ENCODE measurements around the gene SUGCT. TPM values are rescaled to one million over a fixed set of nuclear protein-coding genes. Genes with fewer than 3 reads are reported as not detected.

Gene SUGCT
- total RNA-seq, 1 experiment from 2014 or later, result 17.1 TPM

- H3K4me3 ChIP-seq, result no peak overlapping the region
- H3K4me1 ChIP-seq (replicated peaks), result 0 out of 2 replicates have a peak, but pooled peaks cover 3% of the 10 kb centered on the region
- no peak for DNase-seq (ENCODE audit: low read depth in 1 of 2, low spot score in 2 of 2)
- H3K36me3 ChIP-seq, result no peaks in the 10 kb centered on the region
- H3K27me3 ChIP-seq (replicated peaks), result no peaks in the 10 kb centered on the region
- H3K27ac ChIP-seq, result no peak overlapping the region
- H3K9me3 ChIP-seq (replicated peaks), result peaks cover 5% of the 10 kb centered on the region; the same call in 1 of the 2 replicates
Observed at GRCh38 chr7:40887099-40887498, 752.3 kb downstream of the SUGCT start.

- Histone ChIP-seq H3K27ac (no peak overlapping the region), H3K4me1 (replicated peaks) (0 out of 2 replicates have a peak, but pooled peaks cover 3% of the 10 kb centered on the region), H3K4me3 (no peak overlapping the region), H3K27me3 (replicated peaks) (no peaks in the 10 kb centered on the region), H3K36me3 (no peaks in the 10 kb centered on the region), H3K9me3 (replicated peaks) (peaks cover 5% of the 10 kb centered on the region; the same call in 1 of the 2 replicates)
- no peak for DNase-seq (ENCODE audit: low read depth in 1 of 2, low spot score in 2 of 2)
Observed at GRCh38 chr7:40888499-40888898, 753.7 kb downstream of the SUGCT start.

GRCh38 chr7:40889099-40889498, 754.3 kb downstream of the SUGCT start:
- Histone ChIP-seq H3K27ac (no peak overlapping the region), H3K4me3 (no peak overlapping the region), H3K36me3 (no peaks in the 10 kb centered on the region), H3K9me3 (replicated peaks) (peaks cover 5% of the 10 kb centered on the region; the same call in 1 of the 2 replicates), H3K4me1 (replicated peaks) (0 out of 2 replicates have a peak, but pooled peaks cover 3% of the 10 kb centered on the region), H3K27me3 (replicated peaks) (no peaks in the 10 kb centered on the region)
- no peak for DNase-seq (ENCODE audit: low read depth in 1 of 2, low spot score in 2 of 2)

GRCh38 chr7:40889539-40889938, 754.7 kb downstream of the SUGCT start:
- Histone ChIP-seq H3K27ac (no peak overlapping the region), H3K27me3 (replicated peaks) (no peaks in the 10 kb centered on the region), H3K4me3 (no peak overlapping the region), H3K9me3 (replicated peaks) (peaks cover 5% of the 10 kb centered on the region; the same call in 1 of the 2 replicates), H3K4me1 (replicated peaks) (0 out of 2 replicates have a peak, but pooled peaks cover 3% of the 10 kb centered on the region), H3K36me3 (no peaks in the 10 kb centered on the region)
- no peak for DNase-seq (ENCODE audit: low read depth in 1 of 2, low spot score in 2 of 2)

- H3K9me3 ChIP-seq (replicated peaks), result peaks cover 5% of the 10 kb centered on the region; the same call in 1 of the 2 replicates
- no peaks in the 10 kb centered on the region for H3K27me3 ChIP-seq (replicated peaks)
- H3K36me3 ChIP-seq, result no peaks in the 10 kb centered on the region
- DNase-seq (ENCODE audit: low read depth in 1 of 2, low spot score in 2 of 2), result no peak
- H3K27ac ChIP-seq, result no peak overlapping the region
- no peak overlapping the region for H3K4me3 ChIP-seq
- H3K4me1 ChIP-seq (replicated peaks), result 0 out of 2 replicates have a peak, but pooled peaks cover 3% of the 10 kb centered on the region
Observed at GRCh38 chr7:40890088-40890692, 755.4 kb downstream of the SUGCT start.

- Histone ChIP-seq H3K9me3 (replicated peaks) (peaks cover 6% of the 10 kb centered on the region; the same call in 1 of the 2 replicates), H3K4me1 (replicated peaks) (no peaks in the 10 kb centered on the region)
Observed at GRCh38 chr7:40891232-40891631, 756.4 kb downstream of the SUGCT start.

GRCh38 chr7:40899151-40899550, 764.3 kb downstream of the SUGCT start:
- H3K4me1 ChIP-seq (replicated peaks), result no peaks in the 10 kb centered on the region
- 0 out of 2 replicates have a peak, but pooled peaks cover 2% of the 10 kb centered on the region for H3K9me3 ChIP-seq (replicated peaks)
- DNase-seq (ENCODE audit: low read depth in 1 of 2, low spot score in 2 of 2), result no peak
- H3K27ac ChIP-seq, result no peak overlapping the region
- no peaks in the 10 kb centered on the region for H3K27me3 ChIP-seq (replicated peaks)
- H3K36me3 ChIP-seq, result no peaks in the 10 kb centered on the region
- no peak overlapping the region for H3K4me3 ChIP-seq

More at GRCh38 chr7:40891232-40891631, 756.4 kb downstream of the SUGCT start:
- DNase-seq (ENCODE audit: low read depth in 1 of 2, low spot score in 2 of 2), result no peak
- Histone ChIP-seq H3K36me3 (no peaks in the 10 kb centered on the region), H3K27me3 (replicated peaks) (no peaks in the 10 kb centered on the region), H3K4me3 (no peak overlapping the region), H3K27ac (no peak overlapping the region)

GRCh38 chr7:40899636-40900507, 765.1 kb downstream of the SUGCT start:
- no peak for DNase-seq (ENCODE audit: low read depth in 1 of 2, low spot score in 2 of 2)
- H3K4me3 ChIP-seq, result no peak overlapping the region
- no peaks in the 10 kb centered on the region for H3K36me3 ChIP-seq
- H3K9me3 ChIP-seq (replicated peaks), result 0 out of 2 replicates have a peak, but pooled peaks cover 2% of the 10 kb centered on the region
- no peak overlapping the region for H3K27ac ChIP-seq
- H3K27me3 ChIP-seq (replicated peaks), result no peaks in the 10 kb centered on the region
- H3K4me1 ChIP-seq (replicated peaks), result no peaks in the 10 kb centered on the region

- Histone ChIP-seq H3K9me3 (replicated peaks) (no peaks in the 10 kb centered on the region), H3K27me3 (replicated peaks) (no peaks in the 10 kb centered on the region), H3K36me3 (no peaks in the 10 kb centered on the region), H3K4me1 (replicated peaks) (no peaks in the 10 kb centered on the region), H3K4me3 (no peak overlapping the region), H3K27ac (no peak overlapping the region)
- no peak for DNase-seq (ENCODE audit: low read depth in 1 of 2, low spot score in 2 of 2)
Observed at GRCh38 chr7:40903872-40904271, 769.1 kb downstream of the SUGCT start.

- no peak overlapping the region for H3K4me3 ChIP-seq
- H3K9me3 ChIP-seq (replicated peaks), result no peaks in the 10 kb centered on the region
- no peaks in the 10 kb centered on the region for H3K36me3 ChIP-seq
- no peaks in the 10 kb centered on the region for H3K4me1 ChIP-seq (replicated peaks)
- no peak for DNase-seq (ENCODE audit: low read depth in 1 of 2, low spot score in 2 of 2)
- no peak overlapping the region for H3K27ac ChIP-seq
- no peaks in the 10 kb centered on the region for H3K27me3 ChIP-seq (replicated peaks)
Observed at GRCh38 chr7:40907286-40907685, 772.5 kb downstream of the SUGCT start.

- DNase-seq (ENCODE audit: low read depth in 1 of 2, low spot score in 2 of 2), result no peak
- Histone ChIP-seq H3K36me3 (no peaks in the 10 kb centered on the region), H3K27me3 (replicated peaks) (no peaks in the 10 kb centered on the region), H3K27ac (no peak overlapping the region), H3K4me3 (no peak overlapping the region), H3K9me3 (replicated peaks) (no peaks in the 10 kb centered on the region), H3K4me1 (replicated peaks) (no peaks in the 10 kb centered on the region)
Observed at GRCh38 chr7:40909346-40909980, 774.7 kb downstream of the SUGCT start.
